ENCODE results near the gene C1orf167. TPM values are rescaled to one million over a fixed set of nuclear protein-coding genes. Genes with fewer than 3 reads are reported as not detected.

C1orf167 gene
- total and polyA plus RNA-seq, 4 donors = 0.37 TPM; not detected in 3

GRCh38 chr1:11749203-11749689, 12.7 kb upstream of the C1orf167 start:
- H3K9me3 ChIP-seq (ENCODE audit: control insufficient read depth in 4 of 4, low read length in 3 of 4) = no peaks in the 10 kb centered on the region
- peak; percentile 52 for DNase-seq (ENCODE audit: low spot score)
- H3K9ac ChIP-seq (ENCODE audit: low read depth in 1 of 2, low read length in 2 of 2) = no peak overlapping the region
- H3K27me3 ChIP-seq (ENCODE audit: control insufficient read depth in 4 of 4, insufficient read depth in 4 of 4, low read length in 3 of 4) = no peaks in the 10 kb centered on the region
- no peak overlapping the region for H3K27ac ChIP-seq (ENCODE audit: low read depth in 1 of 2, low read length in 2 of 2)
- TF ChIP-seq FOXA2 (IDR thresholded peaks at IDR 0.05) (no peak), REST (IDR thresholded peaks at IDR 0.05) (no peak), CTCF (IDR thresholded peaks at IDR 0.05; ENCODE audit: low read depth, low read length, missing input control) (peak; percentile 54), MAX (IDR thresholded peaks at IDR 0.05) (no peak), RAD21 (IDR thresholded peaks at IDR 0.05) (peak; percentile 52 to 67), ZBTB33 (IDR thresholded peaks at IDR 0.05) (no peak)
- 81% methylated on average over 9 of the region's 9 CpGs for WGBS
- H3K4me1 ChIP-seq (ENCODE audit: control insufficient read depth in 4 of 4, insufficient read depth in 4 of 4, low read length in 3 of 4) = no peaks in the 10 kb centered on the region
- H3K36me3 ChIP-seq (ENCODE audit: control insufficient read depth in 4 of 4, insufficient read depth in 3 of 4, low read depth in 1 of 4, low read length in 3 of 4) = peaks cover 0 to 37% (median 6%) of the 10 kb centered on the region in 4 donors
- no peak overlapping the region for H3K4me3 ChIP-seq (ENCODE audit: low read depth in 1 of 3, low read length in 3 of 3)

- H3K36me3 ChIP-seq (ENCODE audit: control insufficient read depth in 4 of 4, insufficient read depth in 3 of 4, low read depth in 1 of 4, low read length in 3 of 4) = peaks cover 0 to 37% (median 6%) of the 10 kb centered on the region in 4 donors
- WGBS = 94% methylated on average over 15 of the region's 15 CpGs
- H3K27me3 ChIP-seq (ENCODE audit: control insufficient read depth in 4 of 4, insufficient read depth in 4 of 4, low read length in 3 of 4) = no peaks in the 10 kb centered on the region
- H3K9me3 ChIP-seq (ENCODE audit: control insufficient read depth in 4 of 4, low read length in 3 of 4) = no peaks in the 10 kb centered on the region
- DNase-seq (ENCODE audit: low spot score) = no peak
- H3K4me1 ChIP-seq (ENCODE audit: control insufficient read depth in 4 of 4, insufficient read depth in 4 of 4, low read length in 3 of 4) = no peaks in the 10 kb centered on the region
- H3K9ac ChIP-seq (ENCODE audit: low read depth in 1 of 2, low read length in 2 of 2) = no peak overlapping the region
- no peak overlapping the region for H3K27ac ChIP-seq (ENCODE audit: low read depth in 1 of 2, low read length in 2 of 2)
- H3K4me3 ChIP-seq (ENCODE audit: low read depth in 1 of 3, low read length in 3 of 3) = no peak overlapping the region
- TF ChIP-seq ZBTB33 (IDR thresholded peaks at IDR 0.05) = no peak
- TF ChIP-seq RXRA (IDR thresholded peaks at IDR 0.05) = no peak
- no peak for TF ChIP-seq HNF4A (conservative IDR thresholded peaks at IDR 0.05)
- TF ChIP-seq JUND (IDR thresholded peaks at IDR 0.05) = no peak
- no peak for TF ChIP-seq NR2F2 (IDR thresholded peaks at IDR 0.05)
- TF ChIP-seq GABPA (IDR thresholded peaks at IDR 0.05 in 1 of 2, conservative IDR thresholded peaks at IDR 0.05 in 1 of 2) = no peak
- TF ChIP-seq YY1 (IDR thresholded peaks at IDR 0.05) = no peak
- TF ChIP-seq RAD21 (IDR thresholded peaks at IDR 0.05) = no peak
- no peak for TF ChIP-seq ATF3 (IDR thresholded peaks at IDR 0.05)
- no peak for TF ChIP-seq SP1 (IDR thresholded peaks at IDR 0.05)
- TF ChIP-seq HNF4G (IDR thresholded peaks at IDR 0.05) = no peak
- no peak for TF ChIP-seq CTCF (IDR thresholded peaks at IDR 0.05; ENCODE audit: low read depth, low read length, missing input control)
- TF ChIP-seq MAX (IDR thresholded peaks at IDR 0.05) = no peak
- no peak for TF ChIP-seq TAF1 (conservative IDR thresholded peaks at IDR 0.05)
Observed at GRCh38 chr1:11749996-11750395, 12.0 kb upstream of the C1orf167 start.
